HepG2 (cell line): ENCODE results near the gene PEX13. TPM values are rescaled to one million over a fixed set of nuclear protein-coding genes. Genes with fewer than 3 reads are reported as not detected.

Experiments
- CSRNP2 ChIP-seq: sonication (generic); formaldehyde crosslinking; conservative IDR thresholded peaks from 2 replicates; pipeline ENCODE4 v1.8.0; 2022; ENCODE audit warnings: low read depth, missing genetic modification reagents
- DMAP1 ChIP-seq: IDR thresholded peaks from 2 replicates; pipeline ENCODE4 v1.6.1; 2016
- FOXC1 ChIP-seq: sonication (generic); formaldehyde crosslinking; IDR thresholded peaks from 2 replicates; pipeline ENCODE4 v1.8.0; 2022; ENCODE audit warnings: mild to moderate bottlenecking, missing genetic modification reagents, borderline replicate concordance
- HDAC6 ChIP-seq: fragments of 200-600 bp; sonication (generic); IDR thresholded peaks from 2 replicates; pipeline ENCODE4 v1.7.0; 2017; ENCODE audit warnings: mild to moderate bottlenecking, antibody characterized with exemption, low read length, low read depth
- KAT7 ChIP-seq: IDR thresholded peaks from 2 replicates; pipeline ENCODE4 v1.6.1; 2018; ENCODE audit warnings: borderline replicate concordance, missing compliant biosample characterization
- KDM2A ChIP-seq: sonication (generic); formaldehyde crosslinking; IDR thresholded peaks from 2 replicates; pipeline ENCODE4 v1.4.0; 2020; ENCODE audit warnings: low read depth, missing genetic modification reagents, borderline replicate concordance
- KMT2A ChIP-seq: sonication (generic); formaldehyde crosslinking; IDR thresholded peaks from 2 replicates; pipeline ENCODE4 v1.4.0; 2020; ENCODE audit warnings: missing genetic modification reagents
- KMT2B ChIP-seq: IDR thresholded peaks from 2 replicates; pipeline ENCODE4 v1.6.1; 2016; ENCODE audit warnings: missing genetic modification reagents, missing compliant biosample characterization
- MED8 ChIP-seq: sonication (generic); formaldehyde crosslinking; IDR thresholded peaks from 2 replicates; pipeline ENCODE4 v1.8.1; 2023; ENCODE audit warnings: mild to moderate bottlenecking, missing genetic modification reagents; ENCODE audit not compliant: insufficient replicate concordance
- PHF20 ChIP-seq: sonication (generic); formaldehyde crosslinking; IDR thresholded peaks from 2 replicates; pipeline ENCODE4 v1.5.0; 2020; ENCODE audit warnings: mild to moderate bottlenecking, missing genetic modification reagents
- PHF8 ChIP-seq: sonication (generic); formaldehyde crosslinking; IDR thresholded peaks from 2 replicates; pipeline ENCODE4 v1.5.0; 2020; ENCODE audit warnings: missing genetic modification reagents
- POGZ ChIP-seq: sonication (generic); formaldehyde crosslinking; IDR thresholded peaks from 2 replicates; pipeline ENCODE4 v1.4.0; 2020; ENCODE audit warnings: mild to moderate bottlenecking, missing genetic modification reagents
- SNAI1 ChIP-seq: sonication (generic); formaldehyde crosslinking; IDR thresholded peaks from 2 replicates; pipeline ENCODE4 v1.5.0; 2020; ENCODE audit warnings: mild to moderate bottlenecking, missing genetic modification reagents, borderline replicate concordance
- STAT6 ChIP-seq: sonication (generic); formaldehyde crosslinking; IDR thresholded peaks from 2 replicates; pipeline ENCODE4 v1.4.0; 2020; ENCODE audit warnings: missing genetic modification reagents, mild to moderate bottlenecking, borderline replicate concordance
- WIZ ChIP-seq: sonication (generic); formaldehyde crosslinking; IDR thresholded peaks from 2 replicates; pipeline ENCODE4 v1.5.1; 2020; ENCODE audit warnings: mild to moderate bottlenecking, missing genetic modification reagents
- ZC3H4 ChIP-seq: sonication (generic); formaldehyde crosslinking; IDR thresholded peaks from 2 replicates; pipeline ENCODE4 v1.4.0; 2020; ENCODE audit warnings: missing genetic modification reagents, borderline replicate concordance
- ZFP36L2 ChIP-seq: sonication (generic); formaldehyde crosslinking; IDR thresholded peaks from 2 replicates; pipeline ENCODE4 v1.4.0; 2020; ENCODE audit warnings: missing genetic modification reagents
- ZNF124 ChIP-seq: sonication (generic); formaldehyde crosslinking; IDR thresholded peaks from 2 replicates; pipeline ENCODE4 v1.4.0; 2020; ENCODE audit warnings: missing genetic modification reagents
- ZNF3 ChIP-seq: IDR thresholded peaks from 2 replicates; pipeline ENCODE4 v1.7.0; 2017; ENCODE audit warnings: inconsistent platforms
- ZNF430 ChIP-seq: sonication (generic); formaldehyde crosslinking; IDR thresholded peaks from 2 replicates; pipeline ENCODE4 v1.9.0; 2021; ENCODE audit warnings: mild to moderate bottlenecking, missing genetic modification reagents
- ZNF44 ChIP-seq: sonication (generic); formaldehyde crosslinking; IDR thresholded peaks from 2 replicates; pipeline ENCODE4 v1.5.1; 2020; ENCODE audit warnings: mild to moderate bottlenecking, missing genetic modification reagents
- ZNF530 ChIP-seq: sonication (generic); formaldehyde crosslinking; IDR thresholded peaks from 2 replicates; pipeline ENCODE4 v1.5.0; 2020; ENCODE audit warnings: low read depth, mild to moderate bottlenecking, missing genetic modification reagents
- ZNF557 ChIP-seq: sonication (generic); formaldehyde crosslinking; IDR thresholded peaks from 2 replicates; pipeline ENCODE4 v1.4.0; 2020; ENCODE audit warnings: missing genetic modification reagents
- ZNF567 ChIP-seq: sonication (generic); formaldehyde crosslinking; IDR thresholded peaks from 2 replicates; pipeline ENCODE4 v1.8.1; 2023; ENCODE audit warnings: mild to moderate bottlenecking, missing genetic modification reagents, borderline replicate concordance
- ZNF644 ChIP-seq: IDR thresholded peaks from 2 replicates; pipeline ENCODE4 v1.6.1; 2016; ENCODE audit warnings: low read depth
- polyA plus RNA-seq, 8 experiments: library from polyadenylated mRNA; depleted of rRNA in 3 of 8; stranded (reverse) in 7 of 8; unstranded in 1 of 8; fragments of >200 nt; fragmentation: Illumina TruSeq in 4 of 8; extraction: Trizol in 4 of 8; gene quantifications; 2 replicates each; pipeline versions ENCODE4 v1.2.1 to v1.2.3, GENCODE V29; 2011 to 2016; ENCODE audit warnings: low read depth in 4 of 8, missing spikeins in 1 of 8, mixed read lengths in 1 of 8; ENCODE audit not compliant: insufficient read depth in 1 of 8
- total RNA-seq, 5 experiments: library from RNA; depleted of rRNA; stranded (reverse); fragments of >200 nt; fragmentation: Illumina TruSeq; extraction: Trizol; gene quantifications; 2 replicates each; pipeline ENCODE4 v1.2.3, GENCODE V29; 2016; ENCODE audit warnings: low read depth in 1 of 5
- TF ChIP-seq, protein P1 (sequence below): sonication (generic); formaldehyde crosslinking; IDR thresholded peaks from 2 replicates; pipeline ENCODE4 v1.9.0; 2021; ENCODE audit warnings: missing genetic modification reagents, borderline replicate concordance

Gene PEX13
- total and polyA plus RNA-seq, 2 of the 13 experiments (the other 11 are each of a cell fraction or from before 2014, with no cell fraction given) = 47.9 to 75.9 TPM

DNA sequence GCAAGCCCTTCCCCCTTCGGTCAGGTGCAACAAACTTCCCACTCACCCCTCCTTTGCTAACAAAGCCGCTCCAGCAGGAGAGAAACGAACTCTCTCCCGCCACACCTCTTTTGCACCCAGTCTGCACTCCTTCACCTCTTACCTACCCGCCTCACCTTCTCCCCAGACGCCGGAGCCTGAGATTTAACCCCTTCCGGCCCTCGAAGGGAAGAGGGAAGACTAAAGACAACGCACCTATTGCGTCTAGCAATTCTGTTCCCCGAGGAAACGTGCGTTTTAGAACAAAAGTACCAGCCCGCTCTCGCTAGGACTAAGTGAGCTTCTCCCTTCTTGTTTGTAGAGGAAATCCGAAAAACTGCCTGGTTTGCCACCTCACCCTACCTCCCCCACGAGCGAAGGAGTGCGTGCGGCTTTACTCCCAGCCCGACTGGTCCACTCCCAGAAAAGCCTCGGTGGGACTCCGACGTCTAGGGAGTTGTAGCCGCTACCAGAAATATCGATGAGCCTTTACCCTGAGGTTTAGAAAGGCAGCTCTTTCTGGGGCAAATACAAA is 441 bp upstream of the PEX13 start (continued):
- peak; percentile 95 for TF ChIP-seq KMT2B
- 0 out of 2 replicates have a peak, but pooled peaks have one; percentile 63 for TF ChIP-seq HDAC6
- TF ChIP-seq KDM2A (CRISPR knock-in tag) = peak; percentile 85
- TF ChIP-seq ZNF644 = no peak
- no peak for TF ChIP-seq ZNF430
- no peak for TF ChIP-seq STAT6 (CRISPR knock-in tag)
- TF ChIP-seq, protein P1, sequence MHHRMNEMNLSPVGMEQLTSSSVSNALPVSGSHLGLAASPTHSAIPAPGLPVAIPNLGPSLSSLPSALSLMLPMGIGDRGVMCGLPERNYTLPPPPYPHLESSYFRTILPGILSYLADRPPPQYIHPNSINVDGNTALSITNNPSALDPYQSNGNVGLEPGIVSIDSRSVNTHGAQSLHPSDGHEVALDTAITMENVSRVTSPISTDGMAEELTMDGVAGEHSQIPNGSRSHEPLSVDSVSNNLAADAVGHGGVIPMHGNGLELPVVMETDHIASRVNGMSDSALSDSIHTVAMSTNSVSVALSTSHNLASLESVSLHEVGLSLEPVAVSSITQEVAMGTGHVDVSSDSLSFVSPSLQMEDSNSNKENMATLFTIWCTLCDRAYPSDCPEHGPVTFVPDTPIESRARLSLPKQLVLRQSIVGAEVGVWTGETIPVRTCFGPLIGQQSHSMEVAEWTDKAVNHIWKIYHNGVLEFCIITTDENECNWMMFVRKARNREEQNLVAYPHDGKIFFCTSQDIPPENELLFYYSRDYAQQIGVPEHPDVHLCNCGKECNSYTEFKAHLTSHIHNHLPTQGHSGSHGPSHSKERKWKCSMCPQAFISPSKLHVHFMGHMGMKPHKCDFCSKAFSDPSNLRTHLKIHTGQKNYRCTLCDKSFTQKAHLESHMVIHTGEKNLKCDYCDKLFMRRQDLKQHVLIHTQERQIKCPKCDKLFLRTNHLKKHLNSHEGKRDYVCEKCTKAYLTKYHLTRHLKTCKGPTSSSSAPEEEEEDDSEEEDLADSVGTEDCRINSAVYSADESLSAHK = no peak
- no peak for TF ChIP-seq CSRNP2 (CRISPR knock-in tag)
- TF ChIP-seq ZNF530 (CRISPR knock-in tag) = 0 out of 2 replicates have a peak, but pooled peaks have one; percentile 29
- TF ChIP-seq SNAI1 = peak; percentile 33; the same call in 1 of the 2 replicates
- TF ChIP-seq KAT7 = peak; percentile 93
- TF ChIP-seq ZNF557 = no peak; the same call in 1 of the 2 replicates
- no peak for TF ChIP-seq WIZ (CRISPR knock-in tag)
- TF ChIP-seq ZNF44 (CRISPR knock-in tag) = 0 out of 2 replicates have a peak, but pooled peaks have one; percentile 32
- TF ChIP-seq PHF20 = peak; percentile 86
- no peak; the same call in 1 of the 2 replicates for TF ChIP-seq ZC3H4 (CRISPR knock-in tag)
- TF ChIP-seq ZFP36L2 (CRISPR knock-in tag) = no peak
- peak; percentile 89; the same call in 1 of the 2 replicates for TF ChIP-seq DMAP1 (CRISPR knock-in tag)
- peak; percentile 62; the same call in 1 of the 2 replicates for TF ChIP-seq ZNF124
- peak; percentile 96 for TF ChIP-seq KMT2A
- peak; percentile 16 for TF ChIP-seq ZNF567
- TF ChIP-seq MED8 (CRISPR knock-in tag) = peak; percentile 74
- TF ChIP-seq ZNF3 (CRISPR knock-in tag) = peak; percentile 66; the same call in 1 of the 2 replicates
- TF ChIP-seq PHF8 (CRISPR knock-in tag) = peak; percentile 81
- TF ChIP-seq FOXC1 = peak; percentile 70
- TF ChIP-seq POGZ = peak; percentile 61
